KBM-7 (cell line): ENCODE measurements around the gene TCP11.

ENCODE experiments used
- DNase-seq: peaks from one replicate; pipeline ENCODE4 v3.0.0-alpha.2; 2015
- in situ Hi-C: fragments of 300-500 bp; cut with MboI; formaldehyde crosslinking; loops from 2 replicates; pipeline ENCODE4 v1.14.3; 2020; ENCODE audit warnings: low sequenced_read_pairs, low pct_unique_long_range_greater_than_20kb, mixed read lengths

TCP11 gene

GRCh38 chr6:35174088-35174434 is 32.9 kb upstream of the TCP11 start:
- in situ Hi-C loops, result no loop called here
- no peak for DNase-seq

GRCh38 chr6:35173427-35174087 is 32.4 kb upstream of the TCP11 start:
- in situ Hi-C loops, result no loop called here
- DNase-seq, result no peak

GRCh38 chr6:35173044-35173426 is 31.9 kb upstream of the TCP11 start:
- DNase-seq, result no peak
- in situ Hi-C loops, result no loop called here

- no peak for DNase-seq
- in situ Hi-C loops, result no loop called here
Observed at GRCh38 chr6:35170891-35171290, 29.8 kb upstream of the TCP11 start.

- no peak for DNase-seq
Observed at GRCh38 chr6:35170166-35170565, 29.0 kb upstream of the TCP11 start.

GRCh38 chr6:35168461-35168861 is 27.3 kb upstream of the TCP11 start:
- in situ Hi-C loops, result no loop called here
- no peak for DNase-seq

More at GRCh38 chr6:35170166-35170565, 29.0 kb upstream of the TCP11 start:
- in situ Hi-C loops, result no loop called here

- DNase-seq, result no peak
- in situ Hi-C loops, result no loop called here
Observed at GRCh38 chr6:35167505-35167904, 26.4 kb upstream of the TCP11 start.

- DNase-seq, result no peak
- in situ Hi-C loops, result no loop called here
Observed at GRCh38 chr6:35166520-35166919, 25.4 kb upstream of the TCP11 start.

GRCh38 chr6:35166116-35166515 is 25.0 kb upstream of the TCP11 start:
- DNase-seq, result no peak
- in situ Hi-C loops, result no loop called here

- no peak for DNase-seq
- in situ Hi-C loops, result no loop called here
Observed at GRCh38 chr6:35165630-35166071, 24.5 kb upstream of the TCP11 start.

GRCh38 chr6:35164868-35165267 is 23.7 kb upstream of the TCP11 start:
- in situ Hi-C loops, result no loop called here
- no peak for DNase-seq

GRCh38 chr6:35164277-35164676 is 23.1 kb upstream of the TCP11 start:
- no peak for DNase-seq
- in situ Hi-C loops, result no loop called here

GRCh38 chr6:35163836-35164235 is 22.7 kb upstream of the TCP11 start:
- in situ Hi-C loops, result no loop called here
- DNase-seq, result no peak

GRCh38 chr6:35161776-35162607 is 20.9 kb upstream of the TCP11 start:
- DNase-seq, result no peak

GRCh38 chr6:35161266-35161665 is 20.1 kb upstream of the TCP11 start:
- in situ Hi-C loops, result no loop called here
- DNase-seq, result no peak

More at GRCh38 chr6:35161776-35162607, 20.9 kb upstream of the TCP11 start:
- in situ Hi-C loops, result no loop called here

GRCh38 chr6:35160642-35161041 is 19.5 kb upstream of the TCP11 start:
- DNase-seq, result no peak
- in situ Hi-C loops, result no loop called here

GRCh38 chr6:35158520-35158919 is 17.4 kb upstream of the TCP11 start:
- in situ Hi-C loops, result no loop called here
- no peak for DNase-seq

- no peak for DNase-seq
- in situ Hi-C loops, result no loop called here
Observed at GRCh38 chr6:35154947-35155346, 13.8 kb upstream of the TCP11 start.

GRCh38 chr6:35154262-35154661 is 13.1 kb upstream of the TCP11 start:
- in situ Hi-C loops, result no loop called here
- DNase-seq, result no peak

- in situ Hi-C loops, result no loop called here
- DNase-seq, result peak; percentile 43
Observed at GRCh38 chr6:35152067-35152707, 11.0 kb upstream of the TCP11 start.
